Stromal cell of bone marrow (primary cell): ENCODE measurements around the gene CORO7.
A peak's percentile ranks its signal among the peaks of the same experiment; 100 is the strongest.

Experiments used
- DNase-seq: peaks from one replicate; pipeline ENCODE4 v3.0.0-alpha.2; 2012; ENCODE audit warnings: low read depth

Gene CORO7

GRCh38 chr16:4320571-4321137 lies 95.7 kb downstream of the CORO7 start:
- DNase-seq = no peak

DNA sequence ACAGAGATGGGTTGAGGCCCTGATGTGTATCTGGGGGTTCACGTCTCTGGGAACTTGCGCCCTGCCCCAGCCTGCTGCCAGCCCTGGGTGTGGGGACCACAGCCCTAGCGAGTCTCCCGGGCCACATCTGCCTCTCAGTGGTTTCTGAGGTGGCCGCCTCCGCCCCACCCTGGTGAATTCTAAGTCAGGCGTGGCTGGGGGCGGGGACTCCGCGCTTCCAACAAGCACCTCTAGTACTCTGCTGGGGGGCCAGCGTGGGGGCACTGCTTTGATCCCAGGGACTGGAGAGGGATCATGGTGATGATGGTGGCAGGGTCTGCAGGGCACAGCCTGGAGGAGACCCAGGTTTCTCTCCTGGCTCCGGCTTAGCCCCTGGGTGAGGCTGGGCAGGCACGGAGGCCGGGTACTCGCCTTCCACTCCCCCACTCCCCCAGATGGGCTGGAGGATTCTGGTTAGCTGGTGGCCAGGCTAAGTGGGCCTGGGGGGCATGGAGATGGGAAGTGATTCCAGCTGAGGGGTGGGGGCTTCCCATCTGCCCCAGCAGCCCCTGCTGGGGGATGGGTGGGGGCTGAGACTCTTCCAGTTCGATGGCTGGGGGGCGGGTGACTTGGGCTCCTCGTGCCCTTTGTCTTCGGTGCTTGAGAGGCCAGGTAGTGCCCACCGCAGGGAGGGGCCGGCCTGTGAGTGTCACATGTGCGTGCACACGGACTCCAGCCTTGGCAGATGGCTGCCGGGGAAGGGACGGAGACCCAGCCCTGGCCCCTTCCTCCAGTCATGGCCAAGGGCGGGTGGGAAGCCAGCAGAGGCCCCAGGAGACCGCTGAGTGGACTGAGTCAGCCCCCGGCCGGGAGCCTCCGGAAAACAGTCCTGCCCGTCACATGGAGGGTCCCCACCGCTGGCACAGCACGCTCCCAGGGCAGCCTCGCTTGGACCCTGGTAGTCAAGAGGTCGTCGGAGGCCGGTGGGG lies 96.7 kb downstream of the CORO7 start:
- no peak for DNase-seq

DNA sequence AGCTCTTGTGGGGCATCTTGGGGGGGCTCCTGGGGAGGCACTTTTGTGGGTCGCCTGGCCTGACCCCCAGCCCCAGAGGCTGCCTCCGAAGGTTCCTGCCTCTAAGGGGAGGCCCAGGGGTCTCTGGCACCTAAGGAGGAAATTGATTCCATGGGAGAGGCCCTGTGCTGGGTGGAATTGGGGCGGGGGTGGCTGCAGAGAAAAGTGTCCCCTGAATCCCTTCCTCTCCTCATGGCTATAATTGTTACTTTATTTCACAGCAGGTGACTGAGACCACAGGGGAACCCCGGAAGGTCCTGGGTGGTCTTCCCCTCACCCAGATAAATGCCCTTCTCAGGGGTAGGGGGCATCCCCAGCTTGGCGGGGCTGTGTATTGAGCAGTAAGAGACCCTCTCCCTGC lies 97.4 kb downstream of the CORO7 start:
- DNase-seq = no peak

GRCh38 chr16:4318451-4318910 lies 97.9 kb downstream of the CORO7 start:
- DNase-seq = no peak

DNA sequence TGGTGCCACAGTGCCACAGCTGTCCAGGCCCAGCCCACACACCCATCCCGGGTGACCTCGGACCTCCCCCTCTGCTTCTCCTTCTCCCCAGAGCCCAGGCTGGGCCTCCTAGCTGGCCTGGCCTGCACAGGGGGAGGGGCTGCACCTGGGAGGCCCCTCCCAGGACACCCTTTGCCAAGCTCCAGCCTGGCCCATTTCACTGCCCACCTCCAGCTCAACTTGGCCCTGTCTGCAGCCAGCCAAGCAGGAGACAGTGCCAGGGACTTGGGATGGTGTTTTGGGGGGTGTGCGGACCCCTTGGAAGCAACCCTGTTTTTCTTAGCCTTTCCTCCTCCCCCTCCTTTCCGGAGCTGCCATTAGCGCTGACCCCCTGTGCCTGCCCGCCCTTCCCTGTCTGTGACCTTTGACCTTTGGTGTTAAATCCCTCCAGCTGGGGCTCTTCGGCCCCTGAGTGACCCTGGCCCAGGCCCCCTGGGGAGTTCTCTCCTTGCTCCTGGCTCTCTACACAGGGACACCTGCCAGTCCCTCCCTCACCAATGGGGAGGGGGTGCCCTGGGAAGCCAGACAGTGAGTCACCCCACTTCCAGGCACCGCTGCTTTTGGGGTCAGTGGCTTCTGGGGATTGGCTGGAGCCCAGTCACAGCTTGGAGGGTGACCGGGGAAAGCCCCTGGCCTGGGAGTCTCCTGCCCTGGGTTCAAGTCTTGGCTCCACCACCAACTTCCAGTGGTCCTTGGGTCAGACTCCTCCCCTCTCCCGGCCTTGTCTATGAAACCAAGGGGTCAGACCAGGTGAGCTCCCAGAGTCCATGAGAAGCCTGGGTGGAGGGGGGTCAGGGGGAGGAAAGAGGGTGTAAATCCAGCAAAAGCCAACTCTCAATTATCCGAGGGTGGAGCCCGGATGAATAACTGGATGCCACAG lies 98.6 kb downstream of the CORO7 start:
- no peak for DNase-seq

DNA sequence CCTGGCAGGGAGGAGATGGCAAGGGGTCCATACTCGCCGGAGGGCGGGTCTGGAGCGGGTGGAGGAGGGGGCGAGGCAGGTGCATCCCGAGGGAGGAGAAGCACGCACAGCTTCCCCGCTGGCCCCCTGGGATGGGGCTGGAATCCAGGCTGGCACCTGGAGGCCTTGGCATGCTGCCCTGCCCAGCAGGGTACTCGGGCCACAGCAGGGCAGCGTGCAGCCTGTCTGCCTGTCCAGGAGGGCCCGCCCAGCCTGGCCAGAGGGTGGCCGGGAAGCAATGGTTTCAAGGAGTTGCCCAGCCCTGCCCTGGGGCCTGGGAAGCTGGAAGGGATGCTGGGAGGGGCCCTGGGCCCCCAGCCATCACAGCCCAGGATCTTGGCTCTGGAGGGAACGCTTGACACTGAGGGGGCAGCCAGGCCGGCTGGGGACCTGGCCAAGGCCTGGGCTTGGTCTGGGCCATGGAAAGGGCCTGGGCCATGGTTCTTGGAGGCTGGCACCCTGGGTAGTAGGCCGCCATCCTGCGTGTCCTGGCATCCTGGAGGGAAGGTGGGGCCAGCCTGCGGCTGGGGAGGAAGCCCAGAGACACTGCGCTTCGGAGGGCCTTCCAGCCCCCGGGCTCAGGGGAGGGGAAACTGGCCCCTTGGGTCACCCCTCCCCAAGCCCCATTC lies 99.4 kb downstream of the CORO7 start:
- no peak for DNase-seq

- DNase-seq = no peak
Observed at GRCh38 chr16:4316108-4316863, 100.1 kb downstream of the CORO7 start.

DNA sequence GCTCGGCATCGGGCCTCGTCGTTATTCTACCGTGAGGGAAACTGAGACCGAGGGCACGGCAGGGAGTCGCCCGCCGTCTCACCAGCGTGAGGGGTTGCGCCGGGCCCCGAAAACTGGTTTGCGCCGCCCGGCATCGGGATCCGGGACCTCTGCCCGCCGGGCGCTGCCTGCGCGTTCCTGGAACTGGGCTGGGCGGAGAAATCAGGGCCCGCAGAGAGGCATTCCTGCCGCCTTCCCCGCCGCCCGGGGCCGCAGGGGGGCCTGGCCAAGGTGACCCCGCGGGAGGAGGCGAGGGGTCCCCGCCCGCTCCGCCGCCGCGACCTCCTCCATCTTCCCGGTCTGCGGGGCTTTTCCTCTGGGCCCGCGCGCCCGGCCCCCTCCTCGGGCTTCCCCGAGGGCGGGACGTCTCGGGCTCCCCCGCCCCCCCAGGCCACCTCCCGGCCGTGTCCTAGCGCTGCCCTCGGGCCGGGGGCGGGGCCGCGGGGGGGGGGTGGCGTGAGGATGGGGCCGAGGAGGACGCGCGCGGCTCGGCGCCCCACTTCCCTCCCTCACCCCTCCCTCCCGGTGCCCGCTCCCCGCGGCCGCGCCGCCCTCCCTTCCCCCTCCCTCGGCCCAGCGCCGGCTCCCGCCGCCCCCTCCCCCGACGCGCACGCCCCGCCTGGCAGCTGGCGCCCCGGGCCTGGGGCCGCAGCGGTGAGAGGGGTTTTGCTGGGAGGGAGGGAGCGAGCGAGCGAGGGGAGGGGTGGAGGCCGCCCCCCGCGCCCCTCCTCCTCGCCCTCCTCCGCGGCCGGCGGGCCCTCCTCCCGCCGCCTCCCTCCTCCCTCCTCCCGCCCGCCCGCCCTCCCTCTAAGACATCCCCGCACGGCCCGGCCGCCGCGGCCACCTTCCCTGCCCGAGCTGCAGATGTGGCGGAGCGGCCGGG lies 100.9 kb downstream of the CORO7 start, which contains the start of gene GLIS2:
Gene GLIS2 (plus strand): TSS at position 882 of the 922 bp plus-strand sequence. CDS start 16,214 bp downstream, outside the sequence.
- DNase-seq = no peak

- DNase-seq = no peak
Observed at GRCh38 chr16:4314532-4315185, 101.7 kb downstream of the CORO7 start.

DNA sequence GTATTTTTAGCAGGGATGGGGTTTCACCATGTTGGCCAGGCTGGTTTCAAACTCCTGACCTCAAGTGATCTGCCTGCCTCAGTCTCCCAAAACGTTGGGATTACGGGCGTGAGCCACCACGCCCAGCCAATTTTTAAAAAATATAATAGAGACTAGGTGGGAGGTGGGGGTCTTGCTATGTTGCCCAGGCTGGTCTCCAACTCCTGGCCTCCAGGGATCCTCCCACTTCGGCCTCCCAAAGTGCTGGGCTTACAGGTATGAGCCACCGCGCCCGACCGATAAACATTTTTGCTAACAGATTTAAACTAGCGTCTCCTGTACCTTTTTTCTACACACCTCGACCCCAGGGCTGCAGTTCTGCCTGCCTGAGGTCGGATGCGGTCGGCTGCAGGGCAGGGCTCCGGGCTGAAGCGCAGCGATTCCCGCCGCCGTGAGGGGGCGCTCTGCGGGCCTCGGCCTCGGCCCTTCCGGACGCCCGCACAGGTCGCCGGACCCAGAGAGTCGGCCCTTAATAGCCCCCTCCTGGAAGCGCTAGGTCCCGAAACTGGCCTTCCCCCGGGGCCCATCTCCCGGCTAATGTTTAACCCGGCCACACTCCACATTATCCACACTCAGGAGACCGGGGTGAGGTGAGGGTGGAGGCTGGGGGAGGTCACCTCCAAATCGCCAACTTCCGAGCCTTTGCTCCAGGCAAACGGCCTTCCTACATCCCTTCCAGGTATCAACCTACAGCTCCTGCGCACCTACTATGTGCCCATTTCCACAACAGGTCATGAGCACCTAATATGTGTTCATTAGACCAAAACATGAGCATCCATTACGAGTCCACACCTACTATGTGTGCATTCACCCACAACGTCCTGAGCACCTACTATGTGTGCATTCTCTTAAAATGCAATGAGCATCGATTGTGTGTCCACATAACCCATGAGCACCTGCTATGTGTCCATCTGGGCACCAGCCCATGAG lies 102.5 kb downstream of the CORO7 start:
- no peak for DNase-seq

- DNase-seq = peak; percentile 85
Observed at GRCh38 chr16:4309833-4310266, 106.5 kb downstream of the CORO7 start.

DNA sequence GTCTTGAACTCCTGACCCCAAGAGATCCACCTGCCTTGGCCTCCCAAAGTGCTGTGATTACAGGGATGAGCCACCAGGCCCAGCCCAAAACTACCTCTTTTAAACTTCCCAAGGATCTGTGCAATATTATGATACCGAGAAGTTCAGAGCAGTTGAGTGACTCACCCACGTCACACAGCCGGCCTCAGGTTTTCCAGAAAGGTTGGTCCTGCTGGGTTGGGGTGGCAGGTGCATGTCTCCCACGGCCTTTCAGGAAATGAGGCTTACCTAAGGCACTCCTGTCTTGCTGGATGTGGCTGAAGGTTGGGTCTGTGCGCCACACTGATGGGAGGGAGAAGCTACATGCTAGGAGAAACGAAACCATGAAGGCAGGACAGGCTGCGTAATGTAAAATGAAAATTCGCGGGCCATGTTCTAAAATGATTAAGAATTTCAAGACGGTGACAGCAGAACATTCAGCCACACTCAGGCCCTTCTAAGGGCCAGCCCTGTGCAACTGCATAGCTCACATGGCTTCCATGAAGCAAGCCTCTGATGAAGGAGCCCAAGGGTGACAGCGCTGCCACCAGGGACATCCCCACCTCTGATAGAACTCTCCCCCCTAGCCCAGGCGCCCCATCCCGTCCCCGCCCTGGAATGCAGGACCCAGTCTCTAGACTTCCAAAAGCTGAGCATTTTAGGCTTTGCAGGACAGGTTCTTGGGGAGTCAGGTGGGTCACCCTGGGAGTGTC lies 107.1 kb downstream of the CORO7 start:
- DNase-seq = no peak

DNA sequence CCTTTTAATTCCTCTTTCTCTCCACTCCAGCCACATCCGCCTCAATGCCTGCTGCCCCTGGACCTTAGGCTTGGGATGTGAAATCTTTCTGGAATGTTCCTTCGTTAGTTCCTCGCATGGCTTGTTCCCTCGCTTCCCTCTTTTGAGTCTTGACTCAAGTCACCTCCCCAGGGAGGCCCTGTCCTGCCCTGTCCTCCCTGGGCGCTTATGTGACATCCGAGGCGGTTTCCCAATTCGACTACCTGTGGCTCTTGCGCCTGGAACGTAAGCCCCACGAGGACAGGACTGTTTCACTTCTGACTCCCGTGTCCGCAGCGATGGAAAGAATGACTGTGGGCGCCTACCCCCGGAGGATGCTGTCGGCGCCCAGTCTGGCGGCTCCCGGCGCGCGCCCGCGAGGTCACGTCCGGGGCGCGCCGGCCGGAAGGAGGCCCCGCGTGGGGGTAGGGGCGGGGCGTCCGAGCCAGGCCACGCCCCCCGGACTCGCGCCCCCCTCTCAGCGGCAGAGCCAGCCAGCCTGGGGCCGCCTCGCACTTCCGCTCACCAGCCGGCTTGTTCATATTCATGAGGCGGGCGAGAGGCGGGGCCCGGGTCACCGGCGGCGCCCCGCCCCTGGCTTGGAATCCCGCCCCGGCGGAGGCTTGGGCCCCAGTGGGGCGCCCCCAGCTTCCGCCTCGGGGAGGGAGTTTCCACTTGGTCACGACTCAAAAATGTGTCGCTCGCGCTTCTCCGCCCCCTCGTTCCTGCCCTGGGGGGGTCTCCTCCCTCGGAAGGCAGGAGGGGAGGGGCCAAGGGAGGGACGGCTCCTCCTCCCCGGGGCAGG lies 109.0 kb downstream of the CORO7 start:
- DNase-seq = peak; percentile 79

DNA sequence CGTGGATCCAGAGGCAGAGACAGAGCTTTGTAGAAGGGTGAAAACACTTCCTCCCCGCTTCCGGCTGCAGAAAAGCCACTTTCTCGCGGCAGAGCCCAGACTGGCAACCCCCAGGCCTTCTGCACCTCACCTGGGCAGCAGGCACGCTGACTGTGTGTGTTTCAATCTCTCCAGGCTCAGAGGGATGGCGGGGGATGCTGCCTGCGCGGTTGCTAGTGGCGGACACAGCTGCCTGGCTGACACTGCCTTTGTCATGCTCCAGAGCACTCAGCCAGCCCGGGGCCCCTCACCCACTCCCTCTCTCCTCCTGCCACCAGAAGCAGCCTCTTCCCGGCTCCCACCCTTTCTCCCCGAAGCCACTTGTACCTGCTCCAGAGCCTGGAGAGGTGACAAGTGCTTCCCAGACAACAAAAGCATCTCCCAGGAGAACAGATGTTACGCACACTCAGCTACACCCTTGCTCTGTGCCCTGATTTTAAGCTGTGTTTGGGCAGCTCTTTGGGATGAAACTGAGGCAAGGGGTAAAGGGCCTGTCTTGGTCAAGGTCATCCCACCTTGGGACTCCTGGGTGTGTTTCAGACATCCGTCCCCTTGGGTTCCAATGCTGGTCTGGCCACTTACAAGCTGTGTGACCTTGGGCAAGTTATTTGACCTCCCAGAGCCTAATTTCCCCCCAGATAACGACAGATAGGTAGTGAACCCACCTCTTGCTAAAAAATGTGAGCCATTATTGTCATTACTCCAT lies 109.8 kb downstream of the CORO7 start:
- DNase-seq = no peak
